Stimulated activated CD4-positive, alpha-beta T cell treated with anti-CD3 and anti-CD28 coated beads, TNF-alpha, amount 100 ng/mL, for 4 hours (primary cell): Measurements from ENCODE around the gene ITSN1.
"Not testable (repeated sequence)": the region's sequence is repeated elsewhere in the genome, so short reads cannot be mapped to it uniquely, and the experiment has no call there.

Experiments
- DNase-seq, 3 experiments: peaks; one replicate each; pipeline ENCODE4 v3.0.0-alpha.2; 2020; ENCODE audit warnings: low read depth in 3 of 3

The ITSN1 gene

GRCh38 chr21:33651965-33652680 lies 9.8 kb downstream of the ITSN1 start:
- no peak for DNase-seq

- DNase-seq = no peak
These were observed 12.1 kb downstream of the ITSN1 start for GRCh38 chr21:33654412-33654811.

- no peak for DNase-seq
These were observed 13.4 kb downstream of the ITSN1 start for GRCh38 chr21:33655588-33656221.

GRCh38 chr21:33657124-33657820 lies 15.0 kb downstream of the ITSN1 start:
- DNase-seq = no peak

- DNase-seq = no peak
These were observed 16.7 kb downstream of the ITSN1 start for GRCh38 chr21:33658919-33659567.

GRCh38 chr21:33659568-33659949 lies 17.3 kb downstream of the ITSN1 start:
- no peak for DNase-seq

- DNase-seq = no peak
These were observed 18.1 kb downstream of the ITSN1 start for GRCh38 chr21:33660406-33660805.

GRCh38 chr21:33661146-33661545 lies 18.8 kb downstream of the ITSN1 start:
- no peak for DNase-seq

- DNase-seq = no peak
These were observed 19.7 kb downstream of the ITSN1 start for GRCh38 chr21:33662046-33662445.

GRCh38 chr21:33663241-33663640 lies 20.9 kb downstream of the ITSN1 start:
- no peak for DNase-seq

- DNase-seq = no peak
These were observed 21.8 kb downstream of the ITSN1 start for GRCh38 chr21:33664135-33664534.

GRCh38 chr21:33666153-33666552 lies 23.9 kb downstream of the ITSN1 start:
- no peak for DNase-seq

- no peak for DNase-seq
These were observed 25.3 kb downstream of the ITSN1 start for GRCh38 chr21:33667636-33668035.

- no peak for DNase-seq
These were observed 25.9 kb downstream of the ITSN1 start for GRCh38 chr21:33668180-33668579.

GRCh38 chr21:33668620-33669019 lies 26.3 kb downstream of the ITSN1 start:
- no peak for DNase-seq

- DNase-seq = no peak
These were observed 28.0 kb downstream of the ITSN1 start for GRCh38 chr21:33670076-33670978.

GRCh38 chr21:33673473-33673872 lies 31.2 kb downstream of the ITSN1 start:
- DNase-seq = no peak

GRCh38 chr21:33674226-33674625 lies 31.9 kb downstream of the ITSN1 start:
- DNase-seq = no peak

GRCh38 chr21:33676666-33677065 lies 34.4 kb downstream of the ITSN1 start:
- DNase-seq = not testable (repeated sequence)

GRCh38 chr21:33677450-33677849 lies 35.1 kb downstream of the ITSN1 start:
- DNase-seq = no peak

GRCh38 chr21:33680870-33681269 lies 38.6 kb downstream of the ITSN1 start:
- DNase-seq = no peak
